GM19438 (cell line): ENCODE data around the gene SLC2A1.

Experiments
- ATAC-seq: cut with Tn5 transposase; IDR thresholded peaks from one replicate; pipeline ENCODE4 v1.9.1; 2021; ENCODE audit warnings: low read depth; ENCODE audit not compliant: unreplicated experiment

The SLC2A1 gene

GRCh38 chr1:42981255-42981805 is 22.7 kb upstream of the SLC2A1 start:
- ATAC-seq: no peak

- no peak for ATAC-seq
Observed at GRCh38 chr1:42979896-42980800, 21.5 kb upstream of the SLC2A1 start.

- no peak for ATAC-seq
Observed at GRCh38 chr1:42979036-42979430, 20.4 kb upstream of the SLC2A1 start.

GRCh38 chr1:42978317-42979035 is 19.8 kb upstream of the SLC2A1 start:
- no peak for ATAC-seq

GRCh38 chr1:42977653-42978052 is 19.0 kb upstream of the SLC2A1 start:
- no peak for ATAC-seq

GRCh38 chr1:42975561-42976225 is 17.0 kb upstream of the SLC2A1 start:
- ATAC-seq: no peak

- ATAC-seq: no peak
Observed at GRCh38 chr1:42974767-42975437, 16.2 kb upstream of the SLC2A1 start.

GRCh38 chr1:42973799-42974198 is 15.1 kb upstream of the SLC2A1 start:
- ATAC-seq: no peak

- no peak for ATAC-seq
Observed at GRCh38 chr1:42973286-42973685, 14.6 kb upstream of the SLC2A1 start.

GRCh38 chr1:42971841-42972291 is 13.2 kb upstream of the SLC2A1 start:
- no peak for ATAC-seq

GRCh38 chr1:42970143-42970542 is 11.5 kb upstream of the SLC2A1 start:
- no peak for ATAC-seq

- no peak for ATAC-seq
Observed at GRCh38 chr1:42968654-42969053, 10.0 kb upstream of the SLC2A1 start.

- ATAC-seq: no peak
Observed at GRCh38 chr1:42966688-42967612, 8.3 kb upstream of the SLC2A1 start.

GRCh38 chr1:42965378-42965777 is 6.7 kb upstream of the SLC2A1 start:
- ATAC-seq: no peak

GRCh38 chr1:42964044-42964812 is 5.6 kb upstream of the SLC2A1 start:
- no peak for ATAC-seq

GRCh38 chr1:42963378-42964043 is 4.8 kb upstream of the SLC2A1 start:
- ATAC-seq: no peak

- no peak for ATAC-seq
Observed at GRCh38 chr1:42962641-42963377, 4.1 kb upstream of the SLC2A1 start.
